OCI-LY1 (cell line): ENCODE data around the gene ABCB9.
"Not testable (repeated sequence)": the region's sequence is repeated elsewhere in the genome, so short reads cannot be mapped to it uniquely, and the experiment has no call there.

ENCODE experiments used
- H2AFZ ChIP-seq: fragments of 200-600 bp; sonication (generic), shearing (Covaris generic); 2 replicates; pipeline ENCODE4 v1.6.0; 2014; ENCODE audit warnings: antibody characterized with exemption, mild to moderate bottlenecking, low read length
- H3F3A ChIP-seq: fragments of 200-600 bp; sonication (generic), shearing (Covaris generic); 2 replicates; pipeline ENCODE4 v1.6.0; 2014; ENCODE audit warnings: mild to moderate bottlenecking, antibody characterized with exemption, low read length, moderate library complexity; ENCODE audit not compliant: insufficient read depth
- H3K27ac ChIP-seq: fragments of 200-600 bp; sonication (generic); 2 replicates; pipeline ENCODE4 v1.5.1; 2014; ENCODE audit warnings: low read length, mixed run types, mild to moderate bottlenecking, low read depth; ENCODE audit not compliant: poor library complexity, severe bottlenecking
- H3K27me3 ChIP-seq: fragments of 200-600 bp; sonication (generic); 2 replicates; pipeline ENCODE4 v1.6.0; 2014; ENCODE audit warnings: antibody characterized with exemption, mild to moderate bottlenecking, low read length, moderate library complexity; ENCODE audit not compliant: insufficient read depth
- H3K36me3 ChIP-seq: fragments of 200-600 bp; sonication (generic); 2 replicates; pipeline ENCODE4 v1.6.1; 2014; ENCODE audit warnings: mild to moderate bottlenecking, antibody characterized with exemption, low read length, moderate library complexity, mixed read lengths; ENCODE audit not compliant: insufficient read depth
- H3K4me1 ChIP-seq: fragments of 200-600 bp; sonication (generic); 2 replicates; pipeline ENCODE4 v1.5.1; 2014; ENCODE audit warnings: mild to moderate bottlenecking, low read length, moderate library complexity; ENCODE audit not compliant: insufficient read depth, severe bottlenecking
- H3K4me2 ChIP-seq: fragments of 200-600 bp; sonication (generic), shearing (Covaris generic); 2 replicates; pipeline ENCODE4 v1.6.1; 2014; ENCODE audit warnings: low read length
- H3K4me3 ChIP-seq: fragments of 200-600 bp; sonication (generic); 2 replicates; pipeline ENCODE4 v1.5.1; 2014; ENCODE audit warnings: low read length, low read depth, mild to moderate bottlenecking, mixed read lengths; ENCODE audit not compliant: poor library complexity, severe bottlenecking
- H3K79me2 ChIP-seq: fragments of 200-600 bp; shearing (Covaris generic); 2 replicates; pipeline ENCODE4 v1.6.1; 2016; ENCODE audit warnings: mixed run types, low read length, mixed read lengths; ENCODE audit not compliant: insufficient read depth
- H3K9ac ChIP-seq: fragments of 200-600 bp; sonication (generic), shearing (Covaris generic); 2 replicates; pipeline ENCODE4 v1.6.1; 2014; ENCODE audit warnings: mild to moderate bottlenecking, low read length, mixed read lengths
- H3K9me2 ChIP-seq: fragments of 200-600 bp; sonication (generic), shearing (Covaris generic); 2 replicates; pipeline ENCODE4 v1.6.1; 2014; ENCODE audit warnings: low read depth, mild to moderate bottlenecking, low read length, mixed read lengths
- H3K9me3 ChIP-seq: fragments of 200-600 bp; shearing (Covaris generic); 2 replicates; pipeline ENCODE4 v1.6.1; 2014; ENCODE audit warnings: low read length, mixed read lengths
- H4K20me1 ChIP-seq: fragments of 200-600 bp; sonication (generic), shearing (Covaris generic); 2 replicates; pipeline ENCODE4 v1.6.0; 2016; ENCODE audit warnings: mild to moderate bottlenecking, low read length; ENCODE audit not compliant: insufficient read depth
- EZH2 ChIP-seq: fragments of 200-600 bp; sonication (generic), shearing (Covaris generic); IDR thresholded peaks from 2 replicates; pipeline ENCODE4 v1.8.0; 2017; ENCODE audit warnings: borderline replicate concordance, mixed run types, mild to moderate bottlenecking, antibody characterized with exemption, low read length, moderate library complexity, mixed read lengths
- TF ChIP-seq, protein P1 (sequence below): fragments of 200-600 bp; sonication (generic), shearing (Covaris generic); IDR thresholded peaks from 2 replicates; pipeline ENCODE4 v1.5.1; 2017; ENCODE audit warnings: mild to moderate bottlenecking, antibody characterized with exemption, low read length, moderate library complexity, mixed read lengths

The ABCB9 gene

DNA sequence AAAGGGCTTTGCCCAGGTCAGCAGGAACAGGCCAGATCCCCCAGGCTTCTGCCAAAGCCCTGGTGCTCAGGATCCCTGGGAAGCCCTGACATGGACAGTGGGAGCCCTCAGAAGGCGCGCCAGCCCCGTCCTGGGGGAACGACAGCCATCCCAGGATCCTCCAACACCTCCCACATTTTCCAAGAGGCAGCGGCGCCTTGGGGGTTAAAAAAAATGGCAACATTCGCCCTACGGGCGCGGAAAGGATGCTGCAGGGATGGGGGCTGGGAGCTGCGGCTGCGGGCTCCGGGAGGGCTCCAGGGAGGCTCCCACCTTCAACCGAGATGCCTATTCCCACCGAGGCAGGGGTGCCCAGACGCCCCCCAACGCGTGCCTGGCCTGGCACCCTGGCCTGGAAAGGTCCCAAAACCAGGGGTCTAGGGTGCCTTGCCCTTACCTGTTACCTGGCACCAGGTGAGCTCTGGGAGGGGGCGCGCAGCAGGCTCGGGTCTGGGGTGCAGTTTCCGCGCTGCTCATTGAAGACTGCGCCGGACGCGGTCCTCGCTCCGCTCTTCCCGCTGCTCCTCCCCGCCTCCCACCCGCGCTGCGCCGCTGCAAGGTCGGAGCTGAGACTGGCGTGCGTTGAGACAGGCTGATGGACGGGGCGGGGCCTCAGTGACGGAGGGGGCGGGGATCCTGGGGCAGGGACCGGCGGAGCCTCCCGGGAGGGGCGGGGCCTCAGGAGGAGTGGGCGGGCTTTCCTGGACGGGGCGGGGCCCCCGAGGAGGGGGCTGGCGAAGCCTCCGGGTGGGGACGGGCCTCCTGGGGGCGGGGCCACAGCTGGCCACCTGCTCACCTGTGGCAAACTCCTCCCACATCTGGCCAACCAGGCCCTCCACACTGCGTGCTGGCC is at the start of gene ABCB9:
TSS of gene ABCB9 (minus strand) at position 613 of the 892 bp plus-strand sequence. CDS start 6,228 bp downstream, outside the sequence.
- Histone ChIP-seq H3K27me3 (no peaks in the 10 kb centered on the region), H3K9me3 (no peaks in the 10 kb centered on the region), H3K36me3 (no peaks in the 10 kb centered on the region), H3K27ac (no peak within 1 kb of the TSS), H4K20me1 (no peaks in the 10 kb centered on the region), H3K9ac (peak within 1 kb of the TSS; percentile 55; the same call in 1 of the 2 replicates), H3K4me2 (peak within 1 kb of the TSS; percentile 71), H3K79me2 (no peaks in the 10 kb centered on the region), H3K4me3 (peak within 1 kb of the TSS; percentile 58), H3F3A (no peaks in the 10 kb centered on the region), H3K4me1 (peaks cover 9% of the 10 kb centered on the region), H3K9me2 (no peaks in the 10 kb centered on the region), H2AFZ (no peak within 1 kb of the TSS)
- no peak for TF ChIP-seq EZH2
- TF ChIP-seq, protein P1, sequence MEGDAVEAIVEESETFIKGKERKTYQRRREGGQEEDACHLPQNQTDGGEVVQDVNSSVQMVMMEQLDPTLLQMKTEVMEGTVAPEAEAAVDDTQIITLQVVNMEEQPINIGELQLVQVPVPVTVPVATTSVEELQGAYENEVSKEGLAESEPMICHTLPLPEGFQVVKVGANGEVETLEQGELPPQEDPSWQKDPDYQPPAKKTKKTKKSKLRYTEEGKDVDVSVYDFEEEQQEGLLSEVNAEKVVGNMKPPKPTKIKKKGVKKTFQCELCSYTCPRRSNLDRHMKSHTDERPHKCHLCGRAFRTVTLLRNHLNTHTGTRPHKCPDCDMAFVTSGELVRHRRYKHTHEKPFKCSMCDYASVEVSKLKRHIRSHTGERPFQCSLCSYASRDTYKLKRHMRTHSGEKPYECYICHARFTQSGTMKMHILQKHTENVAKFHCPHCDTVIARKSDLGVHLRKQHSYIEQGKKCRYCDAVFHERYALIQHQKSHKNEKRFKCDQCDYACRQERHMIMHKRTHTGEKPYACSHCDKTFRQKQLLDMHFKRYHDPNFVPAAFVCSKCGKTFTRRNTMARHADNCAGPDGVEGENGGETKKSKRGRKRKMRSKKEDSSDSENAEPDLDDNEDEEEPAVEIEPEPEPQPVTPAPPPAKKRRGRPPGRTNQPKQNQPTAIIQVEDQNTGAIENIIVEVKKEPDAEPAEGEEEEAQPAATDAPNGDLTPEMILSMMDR, result no peak

DNA sequence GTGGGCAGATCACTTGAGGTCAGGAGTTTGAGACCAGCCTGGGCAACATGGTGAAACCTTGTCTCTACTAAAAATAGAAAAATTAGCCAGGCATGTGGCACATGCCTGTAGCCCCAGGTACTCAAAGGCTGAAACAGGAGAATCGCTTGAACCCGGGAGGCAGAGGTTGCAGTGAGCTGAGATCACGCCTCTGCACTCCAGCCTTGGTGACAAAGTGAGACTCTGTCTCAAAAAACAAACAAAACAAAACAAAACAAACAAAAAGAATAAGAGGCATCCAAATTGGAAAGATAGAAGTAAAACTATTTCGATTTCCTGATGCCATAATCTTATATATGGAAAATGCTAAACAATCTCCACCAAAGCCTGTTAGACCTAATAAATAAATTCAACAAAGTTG is 48.2 kb upstream of the ABCB9 start:
- H3K9me2 ChIP-seq, H2AFZ ChIP-seq, H3K9ac ChIP-seq, H3K27ac ChIP-seq, H3F3A ChIP-seq, H3K4me2 ChIP-seq, H4K20me1 ChIP-seq, H3K9me3 ChIP-seq, H3K79me2 ChIP-seq, H3K27me3 ChIP-seq, H3K4me3 ChIP-seq, H3K4me1 ChIP-seq: not testable (repeated sequence)
- H3K36me3 ChIP-seq, result peaks cover 70% of the 10 kb centered on the region

DNA sequence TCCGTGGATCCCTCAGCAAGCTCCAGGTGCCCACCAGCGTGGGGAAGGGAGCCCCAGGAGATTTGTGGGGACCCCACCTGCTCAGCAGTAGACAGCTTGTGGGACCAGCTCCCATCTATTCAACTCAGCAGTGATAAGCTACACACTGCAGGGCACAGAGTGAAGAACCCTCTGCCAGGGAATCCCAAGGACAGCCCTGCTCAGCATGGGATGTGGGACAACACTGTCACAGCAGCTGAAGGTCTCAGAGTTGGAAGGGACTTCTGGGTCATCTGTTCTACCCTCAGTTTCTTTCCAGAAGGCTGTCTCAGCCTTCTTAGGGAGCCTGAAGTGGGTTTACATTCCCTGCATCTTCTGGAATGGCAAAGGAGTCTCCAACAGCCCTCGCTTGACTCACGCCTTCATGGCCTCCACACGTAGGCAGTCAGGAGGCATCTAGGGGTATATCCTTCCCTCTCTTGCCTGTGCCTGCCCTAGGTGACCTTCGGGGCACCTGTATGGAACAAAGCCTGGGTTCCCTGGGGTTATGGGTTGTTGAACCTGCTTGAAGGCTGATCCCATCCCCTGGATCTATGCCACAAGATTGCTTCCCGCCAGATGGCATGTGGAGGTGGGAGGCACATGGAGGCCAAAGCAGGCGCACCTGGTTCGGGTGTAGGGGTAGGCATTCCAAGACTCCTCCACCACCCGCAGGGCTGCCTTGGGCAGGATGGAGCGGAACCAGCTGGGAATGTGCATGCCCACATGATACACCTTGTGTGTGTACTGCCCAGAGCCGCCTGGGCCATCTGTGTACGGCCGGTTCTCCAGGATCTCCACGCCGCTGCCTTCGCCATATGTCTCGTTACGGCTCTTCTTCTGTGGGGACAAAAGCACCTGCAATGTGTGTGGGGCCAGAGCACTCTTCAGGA is 47.2 kb upstream of the ABCB9 start:
- Histone ChIP-seq H3K9ac (no peak overlapping the region), H3K36me3 (peaks cover 78% of the 10 kb centered on the region), H3K4me2 (no peak overlapping the region), H3K27ac (no peak overlapping the region), H3K4me1 (no peaks in the 10 kb centered on the region), H3K9me3 (no peaks in the 10 kb centered on the region), H4K20me1 (no peaks in the 10 kb centered on the region), H3K4me3 (no peak overlapping the region), H2AFZ (no peak overlapping the region), H3K27me3 (no peaks in the 10 kb centered on the region), H3K79me2 (no peaks in the 10 kb centered on the region; the same call in 1 of the 2 replicates), H3K9me2 (no peaks in the 10 kb centered on the region), H3F3A (no peaks in the 10 kb centered on the region)
- TF ChIP-seq, protein P1, result no peak
- no peak for TF ChIP-seq EZH2
